Stomach (tissue), 4 donors: ENCODE results near the gene POFUT2.

ENCODE experiments used
- CTCF ChIP-seq, 7 experiments: fragments of 450-650 bp in 4 of 7; fragments of 200-600 bp in 3 of 7; sonication (generic) in 3 of 7; IDR thresholded peaks; one replicate each; pipeline ENCODE4 v1.5.1; 2016 to 2019; ENCODE audit warnings: antibody characterized with exemption in 7 of 7, control low read depth in 2 of 7, mild to moderate bottlenecking in 1 of 7
- EP300 ChIP-seq: sonication (generic); formaldehyde crosslinking; IDR thresholded peaks from one replicate; pipeline ENCODE4 v1.6.1; 2017; ENCODE audit warnings: antibody characterized with exemption
- POLR2A ChIP-seq, 4 donors: fragments of 450-650 bp; IDR thresholded peaks; one replicate each; pipeline ENCODE4 v1.6.1; 2016; ENCODE audit warnings: antibody characterized with exemption in 4 of 4, control low read depth in 2 of 4, mild to moderate bottlenecking in 1 of 4, moderate library complexity in 1 of 4

DNA sequence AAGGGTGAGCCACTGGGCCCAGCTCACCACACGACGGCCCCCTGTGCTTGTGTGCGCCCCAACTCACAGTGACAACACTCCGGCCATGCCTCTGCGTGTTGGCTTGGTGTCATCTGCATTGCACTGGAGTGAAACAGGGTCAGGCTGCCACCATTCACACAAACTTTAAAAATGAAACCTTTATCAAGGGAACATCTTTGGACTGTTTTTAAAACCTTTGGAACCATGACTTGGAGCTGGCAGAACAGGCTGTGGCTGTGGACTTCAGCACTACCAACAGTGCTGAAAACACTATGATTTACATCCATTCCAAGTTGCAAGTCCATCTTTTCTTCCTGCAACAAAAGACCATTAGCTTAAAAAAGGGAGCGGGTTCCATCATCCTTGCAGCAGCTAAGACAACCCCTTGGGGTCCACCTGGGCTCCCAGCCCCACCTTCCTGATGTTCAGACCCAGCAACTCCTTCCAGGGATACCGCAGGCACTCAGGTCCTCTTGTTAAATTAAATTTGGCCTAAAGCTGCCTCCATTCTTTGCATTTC lies 25.6 kb downstream of the POFUT2 start:
- no peak for TF ChIP-seq CTCF (IDR thresholded peaks at IDR 0.05)
- TF ChIP-seq POLR2A (IDR thresholded peaks at IDR 0.05): no peak
- no peak for TF ChIP-seq EP300
